Panc1 (cell line): ENCODE data around the gene MCU. TPM values are rescaled to one million over a fixed set of nuclear protein-coding genes. Genes with fewer than 3 reads are reported as not detected.

Source experiments
- ATAC-seq: fragments of 200-7000 bp; cut with Tn5 transposase; 2 replicates; pipeline ENCODE4 v1.9.1; 2020; ENCODE audit warnings: mild to moderate bottlenecking, moderate library complexity
- BruUV-seq: library from RNA; stranded (reverse); fragments of 400-500 nt; replicated peaks from 2 replicates; lab custom pipeline; 2021; lab: Mats Ljungman, UMichigan
- CTCF ChIA-PET: fragments of 300-600 bp; sonication (Branson Sonifier 250); formaldehyde crosslinking; loops from one replicate; lab custom pipeline; 2022; ENCODE audit warnings: antibody characterized with exemption; lab: Charles Lee
- POLR2A ChIA-PET: fragments of 300-600 bp; sonication (Branson Sonifier 250); formaldehyde crosslinking; loops from one replicate; lab custom pipeline; 2022; ENCODE audit warnings: antibody characterized with exemption; lab: Charles Lee
- DNase-seq: peaks from one replicate; pipeline ENCODE4 v3.0.0-alpha.2; 2010; ENCODE audit warnings: low read depth, low spot score
- H3K27ac ChIP-seq: 2 replicates; pipeline ENCODE4 v1.5.1; 2011; ENCODE audit warnings: mild to moderate bottlenecking, low read length, inconsistent platforms
- H3K27me3 ChIP-seq: fragments of 200-500 bp; sonication (Bioruptor generic); 2 replicates; pipeline ENCODE4 v1.6.0; 2014; ENCODE audit warnings: low read length, inconsistent platforms; ENCODE audit not compliant: control insufficient read depth, insufficient read depth
- H3K36me3 ChIP-seq: fragments of 200-500 bp; sonication (Bioruptor generic); 2 replicates; pipeline ENCODE4 v1.5.1; 2014; ENCODE audit warnings: inconsistent platforms, mild to moderate bottlenecking, low read length, moderate library complexity; ENCODE audit not compliant: control insufficient read depth, insufficient read depth
- H3K4me1 ChIP-seq: 2 replicates; pipeline ENCODE4 v1.5.1; 2011; ENCODE audit warnings: inconsistent platforms, mild to moderate bottlenecking, low read length, moderate library complexity; ENCODE audit not compliant: control insufficient read depth, insufficient read depth
- H3K4me3 ChIP-seq, 2 experiments: 2 replicates each; pipeline ENCODE4 v1.5.1; 2011 to 2012; ENCODE audit warnings: low read depth in 2 of 2, low read length in 2 of 2, mild to moderate bottlenecking in 2 of 2, inconsistent platforms in 1 of 2, moderate library complexity in 1 of 2
- H3K9me3 ChIP-seq: fragments of 200-500 bp; sonication (Bioruptor generic); 2 replicates; pipeline ENCODE4 v1.5.1; 2014; ENCODE audit warnings: low read depth, mild to moderate bottlenecking, inconsistent platforms, low read length, moderate library complexity; ENCODE audit not compliant: control insufficient read depth, insufficient read depth
- POLR2AphosphoS5 ChIP-seq: IDR thresholded peaks from 2 replicates; pipeline ENCODE4 v1.6.1; 2012; ENCODE audit warnings: mild to moderate bottlenecking, low read depth, low read length, moderate library complexity
- SIN3A ChIP-seq: IDR thresholded peaks from 2 replicates; pipeline ENCODE4 v1.6.1; 2012; ENCODE audit warnings: low read depth, mild to moderate bottlenecking, low read length, moderate library complexity, borderline replicate concordance; ENCODE audit not compliant: insufficient read depth
- TCF7L2 ChIP-seq: IDR thresholded peaks from 2 replicates; pipeline ENCODE4 v1.6.1; 2011; ENCODE audit warnings: mild to moderate bottlenecking, low read depth, low read length, inconsistent platforms
- in situ Hi-C: cut with HindIII; loops from 2 replicates; pipeline ENCODE4 v1.10.0; 2016; ENCODE audit warnings: low sequenced_read_pairs, low pct_unique_long_range_greater_than_20kb
- intact Hi-C: fragments of 100-400 bp; cut with micrococcal nuclease; formaldehyde crosslinking; loops from one replicate; pipeline ENCODE4 v1.10.0; 2022; ENCODE audit not compliant: unreplicated experiment
- total RNA-seq: library from RNA; stranded (reverse); gene quantifications from one replicate; pipeline ENCODE4 v1.2.1, GENCODE V29; 2021; ENCODE audit not compliant: unreplicated experiment
- TF ChIP-seq, protein P1 (sequence below): fragments of 450-650 bp; IDR thresholded peaks from 2 replicates; pipeline ENCODE4 v1.5.1; 2017; ENCODE audit warnings: mild to moderate bottlenecking
- TF ChIP-seq, protein P2 (sequence below), 2 experiments: IDR thresholded peaks; 2 replicates each; pipeline ENCODE4 v1.6.1; 2011 to 2012; ENCODE audit warnings: low read depth in 2 of 2, control low read depth in 1 of 2, low read length in 1 of 2, mild to moderate bottlenecking in 1 of 2, moderate library complexity in 1 of 2; ENCODE audit not compliant: insufficient read depth in 1 of 2

Gene MCU
- total RNA-seq, 1 experiment from 2014 or later, result 31.6 TPM

DNA sequence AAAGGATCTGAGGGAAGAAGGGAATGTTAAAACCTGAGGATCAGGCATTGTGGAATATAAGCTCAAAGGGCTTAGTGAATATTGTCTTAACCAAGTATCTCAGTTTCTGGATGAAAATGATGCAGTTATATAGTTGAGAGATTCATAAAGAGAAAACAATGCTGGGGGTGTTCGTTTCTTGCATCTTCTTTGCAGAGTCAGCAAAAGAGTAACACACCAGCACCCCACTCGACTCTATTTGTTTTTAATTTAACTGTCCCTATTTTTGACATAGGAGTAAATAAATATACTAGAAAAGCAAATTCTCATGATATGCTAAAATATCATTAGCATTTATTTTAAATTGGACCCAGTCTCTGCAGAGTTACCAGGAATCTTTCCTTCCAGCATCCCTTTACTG, 194.0 kb downstream of the MCU start:
- Histone ChIP-seq H3K36me3 (no peaks in the 10 kb centered on the region), H3K4me1 (no peaks in the 10 kb centered on the region), H3K27ac (no peak overlapping the region), H3K27me3 (no peaks in the 10 kb centered on the region), H3K4me3 (no peak overlapping the region), H3K9me3 (no peaks in the 10 kb centered on the region)
- DNase-seq (no peak), ATAC-seq (no peak)
- in situ Hi-C loops, result no loop called here
- no TSS peak for BruUV-seq
- ChIA-PET CTCF (no interaction called here), POLR2A (no interaction called here)
- TF ChIP-seq, protein P1, sequence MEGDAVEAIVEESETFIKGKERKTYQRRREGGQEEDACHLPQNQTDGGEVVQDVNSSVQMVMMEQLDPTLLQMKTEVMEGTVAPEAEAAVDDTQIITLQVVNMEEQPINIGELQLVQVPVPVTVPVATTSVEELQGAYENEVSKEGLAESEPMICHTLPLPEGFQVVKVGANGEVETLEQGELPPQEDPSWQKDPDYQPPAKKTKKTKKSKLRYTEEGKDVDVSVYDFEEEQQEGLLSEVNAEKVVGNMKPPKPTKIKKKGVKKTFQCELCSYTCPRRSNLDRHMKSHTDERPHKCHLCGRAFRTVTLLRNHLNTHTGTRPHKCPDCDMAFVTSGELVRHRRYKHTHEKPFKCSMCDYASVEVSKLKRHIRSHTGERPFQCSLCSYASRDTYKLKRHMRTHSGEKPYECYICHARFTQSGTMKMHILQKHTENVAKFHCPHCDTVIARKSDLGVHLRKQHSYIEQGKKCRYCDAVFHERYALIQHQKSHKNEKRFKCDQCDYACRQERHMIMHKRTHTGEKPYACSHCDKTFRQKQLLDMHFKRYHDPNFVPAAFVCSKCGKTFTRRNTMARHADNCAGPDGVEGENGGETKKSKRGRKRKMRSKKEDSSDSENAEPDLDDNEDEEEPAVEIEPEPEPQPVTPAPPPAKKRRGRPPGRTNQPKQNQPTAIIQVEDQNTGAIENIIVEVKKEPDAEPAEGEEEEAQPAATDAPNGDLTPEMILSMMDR, result no peak
- no peak for TF ChIP-seq SIN3A
- no peak for TF ChIP-seq POLR2AphosphoS5
- TF ChIP-seq, protein P2, sequence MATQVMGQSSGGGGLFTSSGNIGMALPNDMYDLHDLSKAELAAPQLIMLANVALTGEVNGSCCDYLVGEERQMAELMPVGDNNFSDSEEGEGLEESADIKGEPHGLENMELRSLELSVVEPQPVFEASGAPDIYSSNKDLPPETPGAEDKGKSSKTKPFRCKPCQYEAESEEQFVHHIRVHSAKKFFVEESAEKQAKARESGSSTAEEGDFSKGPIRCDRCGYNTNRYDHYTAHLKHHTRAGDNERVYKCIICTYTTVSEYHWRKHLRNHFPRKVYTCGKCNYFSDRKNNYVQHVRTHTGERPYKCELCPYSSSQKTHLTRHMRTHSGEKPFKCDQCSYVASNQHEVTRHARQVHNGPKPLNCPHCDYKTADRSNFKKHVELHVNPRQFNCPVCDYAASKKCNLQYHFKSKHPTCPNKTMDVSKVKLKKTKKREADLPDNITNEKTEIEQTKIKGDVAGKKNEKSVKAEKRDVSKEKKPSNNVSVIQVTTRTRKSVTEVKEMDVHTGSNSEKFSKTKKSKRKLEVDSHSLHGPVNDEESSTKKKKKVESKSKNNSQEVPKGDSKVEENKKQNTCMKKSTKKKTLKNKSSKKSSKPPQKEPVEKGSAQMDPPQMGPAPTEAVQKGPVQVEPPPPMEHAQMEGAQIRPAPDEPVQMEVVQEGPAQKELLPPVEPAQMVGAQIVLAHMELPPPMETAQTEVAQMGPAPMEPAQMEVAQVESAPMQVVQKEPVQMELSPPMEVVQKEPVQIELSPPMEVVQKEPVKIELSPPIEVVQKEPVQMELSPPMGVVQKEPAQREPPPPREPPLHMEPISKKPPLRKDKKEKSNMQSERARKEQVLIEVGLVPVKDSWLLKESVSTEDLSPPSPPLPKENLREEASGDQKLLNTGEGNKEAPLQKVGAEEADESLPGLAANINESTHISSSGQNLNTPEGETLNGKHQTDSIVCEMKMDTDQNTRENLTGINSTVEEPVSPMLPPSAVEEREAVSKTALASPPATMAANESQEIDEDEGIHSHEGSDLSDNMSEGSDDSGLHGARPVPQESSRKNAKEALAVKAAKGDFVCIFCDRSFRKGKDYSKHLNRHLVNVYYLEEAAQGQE (IDR thresholded peaks at IDR 0.05; ENCODE audit: insufficient read depth in 1 of 2, low read depth in 2 of 2, low read length in 1 of 2), result no peak
- TF ChIP-seq TCF7L2, result no peak
- intact Hi-C loops, result no loop called here

DNA sequence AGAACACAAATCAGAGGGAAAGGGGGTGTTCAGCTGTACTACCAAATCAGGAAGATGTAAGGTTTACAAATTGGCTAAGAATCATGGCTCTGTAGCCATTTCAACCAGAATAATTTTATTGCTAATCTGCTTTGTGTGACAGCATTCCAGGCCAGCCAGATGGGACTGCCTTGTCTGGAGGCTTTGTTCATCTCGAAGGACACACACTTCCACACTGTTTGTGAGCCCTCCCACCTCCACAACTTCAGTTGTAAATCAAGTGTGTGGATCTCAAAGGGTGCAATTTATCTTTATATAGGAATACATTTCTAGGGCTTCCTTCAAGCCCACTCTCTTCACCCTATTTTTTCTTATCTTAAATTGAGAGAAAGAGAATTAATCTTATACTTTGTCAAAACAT, 194.7 kb downstream of the MCU start:
- Histone ChIP-seq H3K4me1 (no peaks in the 10 kb centered on the region), H3K36me3 (no peaks in the 10 kb centered on the region), H3K9me3 (no peaks in the 10 kb centered on the region), H3K27me3 (no peaks in the 10 kb centered on the region), H3K4me3 (no peak overlapping the region), H3K27ac (no peak overlapping the region)
- ChIA-PET POLR2A (no interaction called here), CTCF (no interaction called here)
- no peak for DNase-seq
- in situ Hi-C loops (no loop called here), intact Hi-C loops (no loop called here)
- BruUV-seq, result no TSS peak
- no peak for ATAC-seq
- no peak for TF ChIP-seq TCF7L2
- TF ChIP-seq, protein P1, result no peak
- TF ChIP-seq POLR2AphosphoS5, result no peak
- TF ChIP-seq SIN3A, result no peak
- TF ChIP-seq, protein P2 (IDR thresholded peaks at IDR 0.05; ENCODE audit: insufficient read depth in 1 of 2, low read depth in 2 of 2, low read length in 1 of 2), result no peak
